ENCODE measurements around the gene ATOH8. TPM values are rescaled to one million over a fixed set of nuclear protein-coding genes. Genes with fewer than 3 reads are reported as not detected.

Gene ATOH8
- total RNA-seq, 1 donor from 2014 or later, result 9.0 TPM

GRCh38 chr2:85748039-85748734 is 5.6 kb upstream of the ATOH8 start:
- no peak overlapping the region for H3K27ac Mint-ChIP-seq (ENCODE audit: unreplicated experiment)
- peaks cover 9% of the 10 kb centered on the region for H3K27me3 Mint-ChIP-seq (ENCODE audit: unreplicated experiment)
- H3K4me1 Mint-ChIP-seq (ENCODE audit: low read depth, unreplicated experiment), result peaks cover 16% of the 10 kb centered on the region
- H3K4me3 Mint-ChIP-seq (ENCODE audit: unreplicated experiment), result no peak overlapping the region
- H3K36me3 Mint-ChIP-seq (ENCODE audit: unreplicated experiment), result peaks cover 4% of the 10 kb centered on the region
- TF ChIP-seq CTCF (IDR thresholded peaks at IDR 0.05; ENCODE audit: partially characterized antibody, unreplicated experiment), result no peak
- H3K9me3 Mint-ChIP-seq (ENCODE audit: unreplicated experiment), result peaks cover 7% of the 10 kb centered on the region
- DNase-seq, result no peak

- Mint-ChIP-seq H3K36me3 (ENCODE audit: unreplicated experiment) (peaks cover 4% of the 10 kb centered on the region), H3K27me3 (ENCODE audit: unreplicated experiment) (peaks cover 7% of the 10 kb centered on the region), H3K9me3 (ENCODE audit: unreplicated experiment) (peaks cover 7% of the 10 kb centered on the region), H3K27ac (ENCODE audit: unreplicated experiment) (no peak overlapping the region), H3K4me1 (ENCODE audit: low read depth, unreplicated experiment) (peaks cover 13% of the 10 kb centered on the region), H3K4me3 (ENCODE audit: unreplicated experiment) (no peak overlapping the region)
- no peak for DNase-seq
- no peak for TF ChIP-seq CTCF (IDR thresholded peaks at IDR 0.05; ENCODE audit: partially characterized antibody, unreplicated experiment)
Observed at GRCh38 chr2:85748985-85749875, 4.6 kb upstream of the ATOH8 start.

GRCh38 chr2:85750587-85751575 is 2.9 kb upstream of the ATOH8 start:
- Mint-ChIP-seq H3K4me3 (ENCODE audit: unreplicated experiment) (no peak overlapping the region), H3K4me1 (ENCODE audit: low read depth, unreplicated experiment) (peaks cover 8% of the 10 kb centered on the region), H3K27ac (ENCODE audit: unreplicated experiment) (no peak overlapping the region), H3K27me3 (ENCODE audit: unreplicated experiment) (peaks cover 11% of the 10 kb centered on the region), H3K9me3 (ENCODE audit: unreplicated experiment) (peaks cover 7% of the 10 kb centered on the region), H3K36me3 (ENCODE audit: unreplicated experiment) (peaks cover 4% of the 10 kb centered on the region)
- peak; percentile 75 for DNase-seq
- TF ChIP-seq CTCF (IDR thresholded peaks at IDR 0.05; ENCODE audit: partially characterized antibody, unreplicated experiment), result peak; percentile 66

DNA sequence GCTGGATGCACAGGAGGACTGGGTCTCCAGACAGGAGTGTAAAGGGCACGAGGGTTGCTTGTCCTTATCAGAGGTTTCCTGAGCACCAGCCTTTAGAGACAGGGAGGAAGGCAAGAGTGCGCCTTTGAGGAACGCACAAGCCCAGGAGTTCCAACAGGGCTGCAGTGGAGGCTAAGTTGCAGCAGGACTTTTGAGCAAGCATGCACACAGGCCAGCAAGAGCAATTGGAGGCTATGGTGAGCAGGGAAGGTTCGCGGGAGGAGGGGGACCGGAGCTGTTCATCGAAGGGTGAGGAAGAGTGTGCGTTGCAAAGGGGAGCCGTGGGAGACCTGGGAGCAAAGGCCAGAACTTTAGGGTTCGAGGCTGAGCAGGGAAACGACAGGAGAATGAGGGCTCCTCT is 2.2 kb upstream of the ATOH8 start:
- Mint-ChIP-seq H3K36me3 (ENCODE audit: unreplicated experiment) (peaks cover 4% of the 10 kb centered on the region), H3K9me3 (ENCODE audit: unreplicated experiment) (peaks cover 8% of the 10 kb centered on the region), H3K27me3 (ENCODE audit: unreplicated experiment) (peaks cover 11% of the 10 kb centered on the region), H3K4me3 (ENCODE audit: unreplicated experiment) (no peak overlapping the region), H3K27ac (ENCODE audit: unreplicated experiment) (no peak overlapping the region), H3K4me1 (ENCODE audit: low read depth, unreplicated experiment) (peaks cover 6% of the 10 kb centered on the region)
- no peak for TF ChIP-seq CTCF (IDR thresholded peaks at IDR 0.05; ENCODE audit: partially characterized antibody, unreplicated experiment)
- no peak for DNase-seq

Measured in glutamatergic neuron (in vitro differentiated cells).